ENCODE results near the gene MTMR3. TPM values are rescaled to one million over a fixed set of nuclear protein-coding genes. Genes with fewer than 3 reads are reported as not detected.

Gene MTMR3
- total RNA-seq, 1 experiment from 2014 or later: 27.0 TPM

DNA sequence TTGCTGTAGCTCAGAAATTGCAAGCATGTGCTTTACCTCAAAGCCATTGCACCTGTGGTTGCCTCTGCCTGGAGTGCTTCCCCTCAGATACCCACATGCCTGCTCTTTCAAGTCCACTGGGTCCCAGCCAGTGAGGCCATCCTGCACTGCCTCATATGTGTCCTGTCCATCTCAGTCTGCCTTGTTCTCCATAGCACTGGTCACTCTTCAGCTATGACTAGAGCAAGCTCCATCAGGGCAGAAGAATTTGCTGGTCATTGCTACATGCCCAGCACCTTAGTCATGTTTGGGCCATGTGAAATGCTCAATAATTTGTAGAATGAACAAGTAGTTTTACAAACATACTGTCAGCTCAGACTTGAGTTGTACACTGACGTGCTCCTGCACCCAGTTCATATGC lies 132.9 kb downstream of the MTMR3 start (continued):
- TF ChIP-seq ZBTB33 (IDR thresholded peaks at IDR 0.05; ENCODE audit: extremely low read depth, insufficient replicate concordance, low read length) (no peak), REST (IDR thresholded peaks at IDR 0.05; ENCODE audit: low read depth) (no peak), TCF7L2 (IDR thresholded peaks at IDR 0.05; ENCODE audit: borderline replicate concordance, extremely low read depth, insufficient read depth, insufficient read length) (no peak), SP1 (IDR thresholded peaks at IDR 0.05; ENCODE audit: low read depth) (no peak)

DNA sequence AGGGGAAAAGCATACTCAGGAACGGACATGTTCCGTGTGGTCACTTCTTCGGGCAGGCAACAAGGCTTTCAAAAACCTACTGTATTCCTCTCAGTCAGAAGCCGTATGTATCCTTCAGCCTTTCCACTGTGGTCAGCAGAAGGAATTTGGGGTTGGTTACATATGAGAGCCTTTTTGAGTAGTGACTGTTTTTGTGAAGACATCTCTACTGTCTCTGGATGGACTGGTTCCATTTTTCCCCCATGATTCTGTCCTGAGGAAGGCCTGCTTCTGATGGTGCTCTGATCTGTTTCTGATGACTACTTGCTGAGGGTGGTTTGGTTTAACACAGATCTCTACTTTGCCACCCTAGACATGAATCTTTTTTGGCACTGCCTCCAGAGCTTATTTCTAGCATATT lies 133.6 kb downstream of the MTMR3 start:
- H3K27me3 ChIP-seq (ENCODE audit: insufficient read depth, low read length): no peaks in the 10 kb centered on the region
- TF ChIP-seq SP1 (IDR thresholded peaks at IDR 0.05; ENCODE audit: low read depth) (no peak), ZBTB33 (IDR thresholded peaks at IDR 0.05; ENCODE audit: extremely low read depth, insufficient replicate concordance, low read length) (no peak), TCF7L2 (IDR thresholded peaks at IDR 0.05; ENCODE audit: borderline replicate concordance, extremely low read depth, insufficient read depth, insufficient read length) (no peak), SIN3A (IDR thresholded peaks at IDR 0.05; ENCODE audit: low read depth) (no peak), CBX3 (IDR thresholded peaks at IDR 0.05; ENCODE audit: low read depth) (no peak), ZNF274 (IDR thresholded peaks at IDR 0.05; ENCODE audit: low read depth, low read length) (no peak), EGR1 (IDR thresholded peaks at IDR 0.05; ENCODE audit: low read depth) (no peak), EZH2phosphoT487 (IDR thresholded peaks at IDR 0.05; ENCODE audit: borderline replicate concordance) (no peak), ELF1 (IDR thresholded peaks at IDR 0.05; ENCODE audit: borderline replicate concordance, low read depth) (no peak), EZH2 (IDR thresholded peaks at IDR 0.05) (no peak), JUND (IDR thresholded peaks at IDR 0.05) (no peak), CEBPB (IDR thresholded peaks at IDR 0.05; ENCODE audit: low read depth) (no peak), POLR2AphosphoS5 (IDR thresholded peaks at IDR 0.05; ENCODE audit: low read depth, low read length) (no peak), YY1 (IDR thresholded peaks at IDR 0.05; ENCODE audit: extremely low read depth, insufficient replicate concordance, low read depth, low read length) (no peak), FOSL1 (IDR thresholded peaks at IDR 0.05; ENCODE audit: low read depth) (no peak)
- H3K27ac ChIP-seq (ENCODE audit: low read depth, low read length): no peak overlapping the region
- no peaks in the 10 kb centered on the region for H4K20me1 ChIP-seq (ENCODE audit: insufficient read depth)
- H3K9ac ChIP-seq (ENCODE audit: low read length): no peak overlapping the region
- no peak for DNase-seq (ENCODE audit: low read depth, low spot score)
- no peaks in the 10 kb centered on the region for H3K9me3 ChIP-seq (ENCODE audit: control insufficient read depth in 1 of 2, insufficient read depth in 1 of 2, low read depth in 1 of 2, low read length in 2 of 2)
- H3K36me3 ChIP-seq (ENCODE audit: control insufficient read depth in 1 of 2, insufficient read depth in 2 of 2, low read length in 2 of 2): peaks cover 10 to 26% of the 10 kb centered on the region in 2 experiments; a peak in 3 of 4 replicates
- BruUV-seq (replicated peaks): no TSS peak
- no peaks in the 10 kb centered on the region for H3K79me2 ChIP-seq (ENCODE audit: insufficient read depth, low read length)
- ChIA-PET CTCF (no interaction called here), POLR2A (no interaction called here), RAD21 (ENCODE audit: low non-redundant PET in 1 of 2, low total read pairs in 2 of 2, uncharacterized antibody in 2 of 2, unreplicated experiment in 2 of 2) (no interaction called here)
- H3K4me1 ChIP-seq (ENCODE audit: control insufficient read depth in 1 of 2, insufficient read depth in 2 of 2, low read length in 2 of 2): no peaks in the 10 kb centered on the region
- ATAC-seq: no peak
- H3K9me2 ChIP-seq (ENCODE audit: insufficient read depth): no peaks in the 10 kb centered on the region
- no peak overlapping the region for H2AFZ ChIP-seq (ENCODE audit: low read depth, low read length, poor library complexity, severe bottlenecking)
- no peak overlapping the region for H3K4me3 ChIP-seq (replicated peaks in 1 of 2; ENCODE audit: low read depth in 1 of 2, low read length in 2 of 2)
- intact Hi-C loops (cut with micrococcal nuclease): no loop called here
- no peak overlapping the region for H3K4me2 ChIP-seq (ENCODE audit: low read length)

Measured in HCT116 (cell line).